Measurements from ENCODE around the gene NDUFAF3.

DNA sequence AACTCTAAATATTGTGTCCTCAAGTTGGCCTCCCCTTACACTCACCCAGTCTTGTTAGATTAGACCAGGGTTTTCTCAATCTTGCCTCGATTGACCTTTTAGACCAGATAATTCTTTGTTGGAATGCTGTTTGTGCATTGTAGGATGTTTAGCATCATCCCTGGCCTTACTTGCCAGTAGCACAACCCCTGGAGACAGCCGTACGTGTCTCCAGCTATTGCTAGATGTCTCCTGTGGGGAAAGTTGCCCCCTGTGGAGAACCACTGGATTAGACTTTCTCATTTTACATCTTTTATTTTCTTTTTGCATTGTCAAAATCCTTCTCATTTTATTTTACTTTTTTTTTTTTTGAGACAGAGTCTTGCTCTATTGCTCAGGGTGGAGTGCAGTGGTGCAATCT is 12.5 kb upstream of the NDUFAF3 start:
- TF ChIP-seq ZNF350 (tag by site-specific recombination; IDR thresholded peaks at IDR 0.05) = no peak
- TF ChIP-seq REST (tag by site-specific recombination; IDR thresholded peaks at IDR 0.05) = no peak
- TF ChIP-seq, protein P1, sequence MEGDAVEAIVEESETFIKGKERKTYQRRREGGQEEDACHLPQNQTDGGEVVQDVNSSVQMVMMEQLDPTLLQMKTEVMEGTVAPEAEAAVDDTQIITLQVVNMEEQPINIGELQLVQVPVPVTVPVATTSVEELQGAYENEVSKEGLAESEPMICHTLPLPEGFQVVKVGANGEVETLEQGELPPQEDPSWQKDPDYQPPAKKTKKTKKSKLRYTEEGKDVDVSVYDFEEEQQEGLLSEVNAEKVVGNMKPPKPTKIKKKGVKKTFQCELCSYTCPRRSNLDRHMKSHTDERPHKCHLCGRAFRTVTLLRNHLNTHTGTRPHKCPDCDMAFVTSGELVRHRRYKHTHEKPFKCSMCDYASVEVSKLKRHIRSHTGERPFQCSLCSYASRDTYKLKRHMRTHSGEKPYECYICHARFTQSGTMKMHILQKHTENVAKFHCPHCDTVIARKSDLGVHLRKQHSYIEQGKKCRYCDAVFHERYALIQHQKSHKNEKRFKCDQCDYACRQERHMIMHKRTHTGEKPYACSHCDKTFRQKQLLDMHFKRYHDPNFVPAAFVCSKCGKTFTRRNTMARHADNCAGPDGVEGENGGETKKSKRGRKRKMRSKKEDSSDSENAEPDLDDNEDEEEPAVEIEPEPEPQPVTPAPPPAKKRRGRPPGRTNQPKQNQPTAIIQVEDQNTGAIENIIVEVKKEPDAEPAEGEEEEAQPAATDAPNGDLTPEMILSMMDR (tag by site-specific recombination; IDR thresholded peaks at IDR 0.05) = no peak
- no peak for TF ChIP-seq REPIN1 (tag by site-specific recombination; IDR thresholded peaks at IDR 0.05; ENCODE audit: low read depth)
- no peak for TF ChIP-seq ZNF629 (tag by site-specific recombination; IDR thresholded peaks at IDR 0.05)
- no peak for TF ChIP-seq SP2 (tag by site-specific recombination; IDR thresholded peaks at IDR 0.05)
- no peak for TF ChIP-seq INSM2 (tag by site-specific recombination; IDR thresholded peaks at IDR 0.05)
- TF ChIP-seq ZBTB17 (tag by site-specific recombination; IDR thresholded peaks at IDR 0.05) = no peak
- no peak for TF ChIP-seq ZNF473 (tag by site-specific recombination; IDR thresholded peaks at IDR 0.05)
- TF ChIP-seq KLF10 (tag by site-specific recombination; IDR thresholded peaks at IDR 0.05) = no peak
